ENCODE results near the gene DDA1.

DDA1 gene

GRCh38 chr19:17323300-17323963, 14.1 kb downstream of the DDA1 start:
- H2BK12ac ChIP-seq (ENCODE audit: low read length): no peak overlapping the region
- no peak overlapping the region for H4K8ac ChIP-seq (ENCODE audit: low read depth, low read length)
- no peak overlapping the region for H3K9ac ChIP-seq (ENCODE audit: low read length)

GRCh38 chr19:17323964-17324332, 14.6 kb downstream of the DDA1 start:
- H4K91ac ChIP-seq (ENCODE audit: low read depth, low read length): no peak overlapping the region
- H2BK5ac ChIP-seq (ENCODE audit: low read depth, low read length, poor library complexity): no peak overlapping the region
- H3K4me1 ChIP-seq (ENCODE audit: control insufficient read depth in 1 of 2, insufficient read depth in 2 of 2, low read length in 2 of 2): peaks cover 13 to 15% of the 10 kb centered on the region in 2 experiments
- no peak overlapping the region for H3K4ac ChIP-seq (ENCODE audit: low read depth, low read length)
- H3K27ac ChIP-seq (ENCODE audit: low read depth, low read length): no peak overlapping the region
- no peak for DNase-seq
- no peak overlapping the region for H2BK12ac ChIP-seq (ENCODE audit: low read length)
- no peak overlapping the region for H3K18ac ChIP-seq (ENCODE audit: low read length)
- no peak overlapping the region for H2AFZ ChIP-seq (ENCODE audit: insufficient read depth, low read length, poor library complexity)
- peaks cover 4% of the 10 kb centered on the region for H3K79me1 ChIP-seq (ENCODE audit: low read length)
- H3K9me3 ChIP-seq (ENCODE audit: insufficient read depth, low read depth, low read length): no peaks in the 10 kb centered on the region
- H3K9ac ChIP-seq (ENCODE audit: low read length): no peak overlapping the region
- peaks cover 4% of the 10 kb centered on the region for H3K79me2 ChIP-seq (ENCODE audit: control insufficient read depth, insufficient read depth, low read length, poor library complexity)
- peaks cover 45 to 51% of the 10 kb centered on the region in 2 experiments for H3K36me3 ChIP-seq (ENCODE audit: control insufficient read depth in 1 of 2, insufficient read depth in 2 of 2, low read length in 2 of 2)
- H3K14ac ChIP-seq (ENCODE audit: low read length): no peak overlapping the region
- H3K23ac ChIP-seq (ENCODE audit: low read length): no peak overlapping the region
- no peak overlapping the region for H2AK5ac ChIP-seq (ENCODE audit: low read length)
- H3K4me2 ChIP-seq (ENCODE audit: low read length): no peak overlapping the region
- no peak overlapping the region for H3K4me3 ChIP-seq (ENCODE audit: low read depth, low read length)
- H3K27me3 ChIP-seq (ENCODE audit: insufficient read depth, low read length): no peaks in the 10 kb centered on the region
- no peak overlapping the region for H4K12ac ChIP-seq (ENCODE audit: low read depth, low read length)
- H4K8ac ChIP-seq (ENCODE audit: low read depth, low read length): no peak overlapping the region
- no peak overlapping the region for H2BK120ac ChIP-seq (ENCODE audit: insufficient read depth, low read length, poor library complexity)
- no CpG with 5 or more reads among the region's 7 CpGs for WGBS (ENCODE audit: extremely low coverage, insufficient coverage, insufficient read length)

More at GRCh38 chr19:17323300-17323963, 14.1 kb downstream of the DDA1 start:
- Histone ChIP-seq H3K4me1 (ENCODE audit: control insufficient read depth in 1 of 2, insufficient read depth in 2 of 2, low read length in 2 of 2) (peaks cover 11 to 12% of the 10 kb centered on the region in 2 experiments), H3K9me3 (ENCODE audit: insufficient read depth, low read depth, low read length) (no peaks in the 10 kb centered on the region), H4K12ac (ENCODE audit: low read depth, low read length) (no peak overlapping the region), H2BK5ac (ENCODE audit: low read depth, low read length, poor library complexity) (no peak overlapping the region), H3K4me3 (ENCODE audit: low read depth, low read length) (no peak overlapping the region), H3K4ac (ENCODE audit: low read depth, low read length) (no peak overlapping the region), H2AFZ (ENCODE audit: insufficient read depth, low read length, poor library complexity) (no peak overlapping the region), H3K27me3 (ENCODE audit: insufficient read depth, low read length) (no peaks in the 10 kb centered on the region), H2AK5ac (ENCODE audit: low read length) (no peak overlapping the region), H2BK120ac (ENCODE audit: insufficient read depth, low read length, poor library complexity) (no peak overlapping the region), H3K18ac (ENCODE audit: low read length) (no peak overlapping the region), H3K23ac (ENCODE audit: low read length) (no peak overlapping the region), H3K79me2 (ENCODE audit: control insufficient read depth, insufficient read depth, low read length, poor library complexity) (peaks cover 4% of the 10 kb centered on the region), H4K91ac (ENCODE audit: low read depth, low read length) (no peak overlapping the region), H3K27ac (ENCODE audit: low read depth, low read length) (no peak overlapping the region), H3K79me1 (ENCODE audit: low read length) (peaks cover 4% of the 10 kb centered on the region), H3K36me3 (ENCODE audit: control insufficient read depth in 1 of 2, insufficient read depth in 2 of 2, low read length in 2 of 2) (peaks cover 49 to 54% of the 10 kb centered on the region in 2 experiments), H3K4me2 (ENCODE audit: low read length) (no peak overlapping the region), H3K14ac (ENCODE audit: low read length) (no peak overlapping the region)
- DNase-seq: no peak
- WGBS (ENCODE audit: extremely low coverage, insufficient coverage, insufficient read length): no CpG with 5 or more reads among the region's 56 CpGs

GRCh38 chr19:17324357-17325114, 15.2 kb downstream of the DDA1 start:
- no peak overlapping the region for H2BK120ac ChIP-seq (ENCODE audit: insufficient read depth, low read length, poor library complexity)
- no peak overlapping the region for H3K23ac ChIP-seq (ENCODE audit: low read length)
- no peak overlapping the region for H2AFZ ChIP-seq (ENCODE audit: insufficient read depth, low read length, poor library complexity)
- no peaks in the 10 kb centered on the region for H3K27me3 ChIP-seq (ENCODE audit: insufficient read depth, low read length)
- H2BK5ac ChIP-seq (ENCODE audit: low read depth, low read length, poor library complexity): no peak overlapping the region
- no peak overlapping the region for H4K91ac ChIP-seq (ENCODE audit: low read depth, low read length)
- no peak overlapping the region for H3K27ac ChIP-seq (ENCODE audit: low read depth, low read length)
- no CpG with 5 or more reads among the region's 28 CpGs for WGBS (ENCODE audit: extremely low coverage, insufficient coverage, insufficient read length)
- no peak overlapping the region for H3K4me3 ChIP-seq (ENCODE audit: low read depth, low read length)
- peaks cover 39 to 45% of the 10 kb centered on the region in 2 experiments for H3K36me3 ChIP-seq (ENCODE audit: control insufficient read depth in 1 of 2, insufficient read depth in 2 of 2, low read length in 2 of 2)
- no peak overlapping the region for H3K9ac ChIP-seq (ENCODE audit: low read length)
- peaks cover 4% of the 10 kb centered on the region for H3K79me2 ChIP-seq (ENCODE audit: control insufficient read depth, insufficient read depth, low read length, poor library complexity)
- peaks cover 4% of the 10 kb centered on the region for H3K79me1 ChIP-seq (ENCODE audit: low read length)
- no peak overlapping the region for H3K4me2 ChIP-seq (ENCODE audit: low read length)
- DNase-seq: no peak
- no peak overlapping the region for H3K14ac ChIP-seq (ENCODE audit: low read length)
- H3K4me1 ChIP-seq (ENCODE audit: control insufficient read depth in 1 of 2, insufficient read depth in 2 of 2, low read length in 2 of 2): peaks cover 16 to 20% of the 10 kb centered on the region in 2 experiments
- no peak overlapping the region for H3K4ac ChIP-seq (ENCODE audit: low read depth, low read length)
- no peak overlapping the region for H4K8ac ChIP-seq (ENCODE audit: low read depth, low read length)
- no peaks in the 10 kb centered on the region for H3K9me3 ChIP-seq (ENCODE audit: insufficient read depth, low read depth, low read length)
- no peak overlapping the region for H2AK5ac ChIP-seq (ENCODE audit: low read length)
- H3K18ac ChIP-seq (ENCODE audit: low read length): no peak overlapping the region
- no peak overlapping the region for H4K12ac ChIP-seq (ENCODE audit: low read depth, low read length)
- H2BK12ac ChIP-seq (ENCODE audit: low read length): no peak overlapping the region

- Histone ChIP-seq H3K79me2 (ENCODE audit: control insufficient read depth, insufficient read depth, low read length, poor library complexity) (peaks cover 4% of the 10 kb centered on the region), H2BK12ac (ENCODE audit: low read length) (no peak overlapping the region), H3K14ac (ENCODE audit: low read length) (no peak overlapping the region), H3K18ac (ENCODE audit: low read length) (no peak overlapping the region), H3K27ac (ENCODE audit: low read depth, low read length) (no peak overlapping the region), H3K27me3 (ENCODE audit: insufficient read depth, low read length) (no peaks in the 10 kb centered on the region), H4K8ac (ENCODE audit: low read depth, low read length) (no peak overlapping the region), H2BK5ac (ENCODE audit: low read depth, low read length, poor library complexity) (no peak overlapping the region), H3K79me1 (ENCODE audit: low read length) (peaks cover 4% of the 10 kb centered on the region), H3K4me3 (ENCODE audit: low read depth, low read length) (no peak overlapping the region), H3K4me1 (ENCODE audit: control insufficient read depth in 1 of 2, insufficient read depth in 2 of 2, low read length in 2 of 2) (peaks cover 16 to 20% of the 10 kb centered on the region in 2 experiments), H3K4me2 (ENCODE audit: low read length) (no peak overlapping the region), H3K9ac (ENCODE audit: low read length) (no peak overlapping the region), H3K36me3 (ENCODE audit: control insufficient read depth in 1 of 2, insufficient read depth in 2 of 2, low read length in 2 of 2) (peaks cover 33 to 43% of the 10 kb centered on the region in 2 experiments), H2AFZ (ENCODE audit: insufficient read depth, low read length, poor library complexity) (no peak overlapping the region), H3K9me3 (ENCODE audit: insufficient read depth, low read depth, low read length) (peaks cover 1% of the 10 kb centered on the region), H4K12ac (ENCODE audit: low read depth, low read length) (no peak overlapping the region), H3K4ac (ENCODE audit: low read depth, low read length) (no peak overlapping the region), H2AK5ac (ENCODE audit: low read length) (no peak overlapping the region), H2BK120ac (ENCODE audit: insufficient read depth, low read length, poor library complexity) (no peak overlapping the region), H3K23ac (ENCODE audit: low read length) (no peak overlapping the region), H4K91ac (ENCODE audit: low read depth, low read length) (no peak overlapping the region)
- WGBS (ENCODE audit: extremely low coverage, insufficient coverage, insufficient read length): no CpG with 5 or more reads among the region's 20 CpGs
- DNase-seq: peak in 1 of 2 donors; percentile 62
Measured at GRCh38 chr19:17325133-17325532, 15.8 kb downstream of the DDA1 start.
